GM20000 (cell line): ENCODE measurements around the gene ZC3H4.

ENCODE experiments used
- DNase-seq: peaks from one replicate; pipeline ENCODE4 v3.0.0; 2012; ENCODE audit warnings: low spot score
- CTCF ChIP-seq: IDR thresholded peaks from 2 replicates; pipeline ENCODE4 v1.5.1; 2012; ENCODE audit warnings: mild to moderate bottlenecking, control low read depth; ENCODE audit errors: extremely low read depth, missing control alignments

Gene ZC3H4

GRCh38 chr19:47122359-47123335 lies 9.1 kb upstream of the ZC3H4 start:
- TF ChIP-seq CTCF, result no peak
- DNase-seq, result no peak

- TF ChIP-seq CTCF, result no peak
- DNase-seq, result no peak
These were observed 7.0 kb upstream of the ZC3H4 start for GRCh38 chr19:47120470-47121067.

- DNase-seq, result no peak
- no peak for TF ChIP-seq CTCF
These were observed 475 bp upstream of the ZC3H4 start for GRCh38 chr19:47113850-47114651.

GRCh38 chr19:47112166-47112996 lies 1.2 kb downstream of the ZC3H4 start:
- DNase-seq, result peak; percentile 83
- no peak for TF ChIP-seq CTCF

DNA sequence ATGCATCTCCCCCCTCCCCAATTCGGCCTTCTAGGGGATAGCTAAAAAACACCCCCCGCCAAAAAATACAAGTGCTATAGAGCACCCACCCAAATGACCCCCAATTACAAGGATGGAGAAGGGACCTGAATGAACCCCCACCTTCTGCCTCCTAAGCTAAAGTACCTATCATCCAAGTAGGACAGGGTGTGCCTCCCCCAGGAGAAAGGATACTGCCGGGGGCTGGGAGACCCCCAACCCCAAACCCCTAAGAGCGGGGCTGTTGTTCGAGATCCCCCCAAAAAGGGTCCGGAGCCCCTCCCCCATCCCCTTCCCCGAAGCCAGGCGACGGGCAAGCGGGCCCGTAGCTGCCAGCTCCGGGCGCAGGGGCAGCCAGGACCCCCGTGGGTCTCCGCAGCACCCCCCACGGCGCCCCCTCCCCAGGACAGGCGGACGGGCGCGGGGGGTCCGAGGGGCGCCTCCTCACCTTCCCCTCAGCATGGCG lies 1.9 kb downstream of the ZC3H4 start:
- TF ChIP-seq CTCF, result no peak
- no peak for DNase-seq

DNA sequence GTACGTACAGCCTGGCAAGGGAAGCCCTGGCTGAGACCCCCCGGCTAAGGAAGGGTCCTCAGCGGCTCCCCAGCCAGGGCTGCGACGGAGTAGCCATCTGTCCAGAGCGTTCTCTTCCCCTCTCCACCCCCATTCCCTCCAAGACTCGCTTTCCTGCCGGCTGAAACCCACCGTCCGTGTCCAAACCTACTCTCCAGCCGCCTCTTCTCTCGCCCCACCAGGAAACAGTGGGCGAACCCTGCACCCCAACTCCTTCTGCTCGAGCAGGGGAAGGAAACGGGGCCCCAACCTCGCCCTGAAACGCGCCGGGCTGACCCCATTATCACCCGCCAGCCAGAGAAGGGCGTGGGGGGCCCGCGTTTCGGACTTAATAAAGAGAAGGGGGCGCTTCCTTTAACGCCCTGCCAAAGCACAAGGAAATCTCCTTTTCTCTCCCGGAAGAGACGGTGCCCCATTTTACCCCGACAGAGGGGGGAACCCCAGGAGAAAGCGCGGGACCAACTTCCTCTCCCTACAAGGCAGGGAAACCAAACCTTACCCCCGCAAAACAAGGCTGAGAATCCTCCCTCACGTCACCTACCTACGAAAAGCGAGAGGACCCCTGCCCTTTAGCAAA lies 2.5 kb downstream of the ZC3H4 start:
- DNase-seq, result no peak
- no peak for TF ChIP-seq CTCF
